DND-41 (cell line): Measurements from ENCODE around the gene ATP2A2.

Source experiments
- EZH2 ChIP-seq: IDR thresholded peaks from 3 replicates; pipeline ENCODE4 v1.6.1; 2012; ENCODE audit warnings: borderline replicate concordance, low read depth, mild to moderate bottlenecking, moderate library complexity, low read length, inconsistent platforms; ENCODE audit not compliant: severe bottlenecking
- TF ChIP-seq, protein P1 (sequence below): IDR thresholded peaks from 2 replicates; pipeline ENCODE4 v1.5.1; 2012; ENCODE audit warnings: borderline replicate concordance, low read length, moderate library complexity, mild to moderate bottlenecking; ENCODE audit not compliant: poor library complexity, severe bottlenecking; ENCODE audit errors: extremely low read depth

GRCh38 chr12:110249716-110250225, 31.3 kb upstream of the ATP2A2 start:
- no peak for TF ChIP-seq EZH2
- TF ChIP-seq, protein P1, sequence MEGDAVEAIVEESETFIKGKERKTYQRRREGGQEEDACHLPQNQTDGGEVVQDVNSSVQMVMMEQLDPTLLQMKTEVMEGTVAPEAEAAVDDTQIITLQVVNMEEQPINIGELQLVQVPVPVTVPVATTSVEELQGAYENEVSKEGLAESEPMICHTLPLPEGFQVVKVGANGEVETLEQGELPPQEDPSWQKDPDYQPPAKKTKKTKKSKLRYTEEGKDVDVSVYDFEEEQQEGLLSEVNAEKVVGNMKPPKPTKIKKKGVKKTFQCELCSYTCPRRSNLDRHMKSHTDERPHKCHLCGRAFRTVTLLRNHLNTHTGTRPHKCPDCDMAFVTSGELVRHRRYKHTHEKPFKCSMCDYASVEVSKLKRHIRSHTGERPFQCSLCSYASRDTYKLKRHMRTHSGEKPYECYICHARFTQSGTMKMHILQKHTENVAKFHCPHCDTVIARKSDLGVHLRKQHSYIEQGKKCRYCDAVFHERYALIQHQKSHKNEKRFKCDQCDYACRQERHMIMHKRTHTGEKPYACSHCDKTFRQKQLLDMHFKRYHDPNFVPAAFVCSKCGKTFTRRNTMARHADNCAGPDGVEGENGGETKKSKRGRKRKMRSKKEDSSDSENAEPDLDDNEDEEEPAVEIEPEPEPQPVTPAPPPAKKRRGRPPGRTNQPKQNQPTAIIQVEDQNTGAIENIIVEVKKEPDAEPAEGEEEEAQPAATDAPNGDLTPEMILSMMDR: no peak
